K562 (cell line): ENCODE measurements around the gene TEPSIN. TPM values are rescaled to one million over a fixed set of nuclear protein-coding genes. Genes with fewer than 3 reads are reported as not detected.

Experiments used
- DACH1 ChIP-seq: fragments of 450-650 bp; IDR thresholded peaks from 2 replicates; pipeline ENCODE4 v1.6.1; 2018; ENCODE audit not compliant: partially characterized antibody
- E2F6 ChIP-seq, 2 experiments: IDR thresholded peaks; 2 replicates each; pipeline ENCODE4 v1.6.1; 2011; ENCODE audit warnings: borderline replicate concordance in 1 of 2, control low read depth in 1 of 2, low read depth in 1 of 2, low read length in 1 of 2, mild to moderate bottlenecking in 1 of 2, mixed read lengths in 1 of 2, moderate library complexity in 1 of 2; ENCODE audit not compliant: insufficient read depth in 1 of 2, insufficient read length in 1 of 2, poor library complexity in 1 of 2, severe bottlenecking in 1 of 2; ENCODE audit errors: extremely low read depth in 1 of 2
- ESRRA ChIP-seq: fragments of 450-650 bp; IDR thresholded peaks from 2 replicates; pipeline ENCODE4 v1.6.1; 2014; ENCODE audit warnings: low read depth, mild to moderate bottlenecking, moderate library complexity, borderline replicate concordance
- FOXJ2 ChIP-seq: fragments of 200-800 bp; sonication (Bioruptor generic); IDR thresholded peaks from 2 replicates; pipeline ENCODE4 v1.6.1; 2016; ENCODE audit warnings: missing genetic modification characterization, missing compliant biosample characterization
- KAT7 ChIP-seq: sonication (generic); formaldehyde crosslinking; IDR thresholded peaks from 2 replicates; pipeline ENCODE4 v1.8.0; 2022; ENCODE audit warnings: missing genetic modification reagents, mild to moderate bottlenecking, borderline replicate concordance
- MTA1 ChIP-seq: fragments of 450-650 bp; IDR thresholded peaks from 2 replicates; pipeline ENCODE4 v1.6.1; 2017; ENCODE audit warnings: borderline replicate concordance
- NCOR1 ChIP-seq: fragments of 450-650 bp; IDR thresholded peaks from 2 replicates; pipeline ENCODE4 v1.6.1; 2016; ENCODE audit warnings: mild to moderate bottlenecking, moderate library complexity
- PHF21A ChIP-seq: fragments of 450-650 bp; IDR thresholded peaks from 2 replicates; pipeline ENCODE4 v1.6.1; 2017; ENCODE audit warnings: low read depth, borderline replicate concordance
- POLR2AphosphoS5 ChIP-seq: IDR thresholded peaks from 2 replicates; pipeline ENCODE4 v1.6.1; 2011; ENCODE audit warnings: mild to moderate bottlenecking, low read depth, low read length, moderate library complexity; ENCODE audit not compliant: control insufficient read depth, insufficient read depth
- SMARCA5 ChIP-seq: fragments of 450-650 bp; IDR thresholded peaks from 2 replicates; pipeline ENCODE4 v1.6.1; 2016
- YBX1 ChIP-seq: fragments of 450-650 bp; IDR thresholded peaks from 2 replicates; pipeline ENCODE4 v1.7.1; 2016; ENCODE audit warnings: mild to moderate bottlenecking
- ZEB2 ChIP-seq: fragments of 450-650 bp; IDR thresholded peaks from 2 replicates; pipeline ENCODE4 v1.6.1; 2016
- ZNF561 ChIP-seq: fragments of 450-650 bp; formaldehyde crosslinking; conservative IDR thresholded peaks from 2 replicates; pipeline ENCODE4 v1.4.0; 2020; ENCODE audit warnings: mild to moderate bottlenecking, moderate library complexity
- polyA plus RNA-seq, 8 experiments: library from polyadenylated mRNA; depleted of rRNA in 4 of 8; stranded (reverse) in 5 of 8; unstranded in 3 of 8; fragments of >200 nt; fragmentation: Nextera tagmentation in 2 of 8; fragmentation: Illumina TruSeq in 1 of 8; extraction: Ambion mirVana in 2 of 8; extraction: Trizol in 1 of 8; gene quantifications; 2 replicates each; pipeline versions ENCODE4 v1.2.1 to v1.2.3, GENCODE V29; 2011 to 2014; ENCODE audit warnings: inconsistent platforms in 1 of 8, missing spikeins in 1 of 8
- total RNA-seq, 7 experiments: library from RNA; depleted of rRNA in 6 of 7; stranded (reverse); fragments of >200 nt in 6 of 7; fragmentation: Illumina TruSeq in 2 of 7; extraction: Trizol in 2 of 7; gene quantifications; 2 replicates each; pipeline versions ENCODE4 v1.2.1 to v1.2.3, GENCODE V29; 2011 to 2021; ENCODE audit warnings: low replicate concordance in 1 of 7
- TF ChIP-seq, protein P1 (sequence below): fragments of 450-650 bp; IDR thresholded peaks from 2 replicates; pipeline ENCODE4 v1.6.1; 2016; ENCODE audit warnings: missing biosample characterization, missing genetic modification characterization
- TF ChIP-seq, protein P2 (sequence below): fragments of 200-800 bp; sonication (Bioruptor generic); IDR thresholded peaks from 2 replicates; pipeline ENCODE4 v1.6.1; 2016; ENCODE audit warnings: missing genetic modification characterization, missing compliant biosample characterization
- TF ChIP-seq, protein P3 (sequence below): fragments of 450-650 bp; IDR thresholded peaks from 2 replicates; pipeline ENCODE4 v1.7.1; 2018; ENCODE audit warnings: mild to moderate bottlenecking, low read depth; ENCODE audit not compliant: partially characterized antibody

Gene TEPSIN
- total and polyA plus RNA-seq, 9 of the 15 experiments (the other 6 are each of a cell fraction or from before 2014, with no cell fraction given), result 0.80 to 29.8 (median 5.3) TPM

DNA sequence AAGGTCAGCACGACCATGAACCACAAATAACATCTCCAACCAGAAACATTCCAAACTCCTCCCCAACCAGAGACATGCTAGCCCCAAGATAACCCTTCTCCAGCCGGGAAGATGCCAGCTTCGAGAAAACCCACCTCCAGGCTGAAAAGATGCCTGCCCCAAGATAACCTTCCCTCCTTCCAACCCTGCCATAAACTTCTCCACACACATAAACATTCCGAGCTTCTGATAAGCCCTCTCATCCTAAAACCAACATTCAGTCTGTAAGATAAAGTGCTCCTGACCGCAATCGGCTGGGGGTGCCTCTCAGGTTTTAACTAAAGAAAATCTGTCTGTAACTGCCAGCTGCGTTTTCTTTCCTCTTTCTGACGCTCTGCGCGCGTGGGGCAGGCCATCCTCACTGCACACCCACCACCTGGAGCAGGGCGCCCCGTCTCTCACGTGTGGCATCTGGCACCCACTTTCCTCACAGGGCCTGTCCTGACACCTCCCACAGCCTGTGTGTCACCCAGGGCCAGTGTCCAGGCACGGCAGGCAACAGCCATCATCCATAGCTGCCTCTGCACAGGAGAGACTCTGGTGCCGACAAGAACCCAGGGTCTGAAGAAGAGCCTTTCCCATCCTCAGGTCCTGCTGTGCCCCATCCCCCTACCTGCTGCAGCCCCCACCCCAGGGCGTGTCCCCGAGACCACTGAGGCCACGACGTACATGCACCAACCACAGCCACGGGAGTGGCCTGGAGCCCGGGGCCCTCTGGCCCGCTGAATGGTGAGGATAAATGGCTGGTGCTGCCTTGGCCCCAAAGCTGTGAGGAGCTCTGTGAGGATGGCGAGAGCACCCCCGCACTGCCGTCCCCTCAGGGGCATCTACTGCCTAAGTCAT, 3.7 kb downstream of the TEPSIN start (continued):
- TF ChIP-seq E2F6 (IDR thresholded peaks at IDR 0.05; ENCODE audit: borderline replicate concordance in 1 of 2, extremely low read depth in 1 of 2, insufficient read depth in 1 of 2, insufficient read length in 1 of 2, low read depth in 1 of 2, low read length in 1 of 2, poor library complexity in 1 of 2, severe bottlenecking in 1 of 2) (no peak), PHF21A (peak; percentile 22; the same call in 1 of the 2 replicates), NCOR1 (peak; percentile 76), DACH1 (no peak), KAT7 (CRISPR knock-in tag) (no peak), SMARCA5 (no peak), ZEB2 (peak; percentile 46; the same call in 1 of the 2 replicates), FOXJ2 (tag) (0 out of 2 replicates have a peak, but pooled peaks have one; percentile 20), MTA1 (peak; percentile 82; the same call in 1 of the 2 replicates), YBX1 (no peak), ZNF561 (CRISPR knock-in tag) (no peak), ESRRA (peak; percentile 92; the same call in 1 of the 2 replicates), POLR2AphosphoS5 (peak; percentile 30; the same call in 1 of the 2 replicates)
- TF ChIP-seq, protein P1, sequence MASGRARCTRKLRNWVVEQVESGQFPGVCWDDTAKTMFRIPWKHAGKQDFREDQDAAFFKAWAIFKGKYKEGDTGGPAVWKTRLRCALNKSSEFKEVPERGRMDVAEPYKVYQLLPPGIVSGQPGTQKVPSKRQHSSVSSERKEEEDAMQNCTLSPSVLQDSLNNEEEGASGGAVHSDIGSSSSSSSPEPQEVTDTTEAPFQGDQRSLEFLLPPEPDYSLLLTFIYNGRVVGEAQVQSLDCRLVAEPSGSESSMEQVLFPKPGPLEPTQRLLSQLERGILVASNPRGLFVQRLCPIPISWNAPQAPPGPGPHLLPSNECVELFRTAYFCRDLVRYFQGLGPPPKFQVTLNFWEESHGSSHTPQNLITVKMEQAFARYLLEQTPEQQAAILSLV, result no peak
- TF ChIP-seq, protein P2, sequence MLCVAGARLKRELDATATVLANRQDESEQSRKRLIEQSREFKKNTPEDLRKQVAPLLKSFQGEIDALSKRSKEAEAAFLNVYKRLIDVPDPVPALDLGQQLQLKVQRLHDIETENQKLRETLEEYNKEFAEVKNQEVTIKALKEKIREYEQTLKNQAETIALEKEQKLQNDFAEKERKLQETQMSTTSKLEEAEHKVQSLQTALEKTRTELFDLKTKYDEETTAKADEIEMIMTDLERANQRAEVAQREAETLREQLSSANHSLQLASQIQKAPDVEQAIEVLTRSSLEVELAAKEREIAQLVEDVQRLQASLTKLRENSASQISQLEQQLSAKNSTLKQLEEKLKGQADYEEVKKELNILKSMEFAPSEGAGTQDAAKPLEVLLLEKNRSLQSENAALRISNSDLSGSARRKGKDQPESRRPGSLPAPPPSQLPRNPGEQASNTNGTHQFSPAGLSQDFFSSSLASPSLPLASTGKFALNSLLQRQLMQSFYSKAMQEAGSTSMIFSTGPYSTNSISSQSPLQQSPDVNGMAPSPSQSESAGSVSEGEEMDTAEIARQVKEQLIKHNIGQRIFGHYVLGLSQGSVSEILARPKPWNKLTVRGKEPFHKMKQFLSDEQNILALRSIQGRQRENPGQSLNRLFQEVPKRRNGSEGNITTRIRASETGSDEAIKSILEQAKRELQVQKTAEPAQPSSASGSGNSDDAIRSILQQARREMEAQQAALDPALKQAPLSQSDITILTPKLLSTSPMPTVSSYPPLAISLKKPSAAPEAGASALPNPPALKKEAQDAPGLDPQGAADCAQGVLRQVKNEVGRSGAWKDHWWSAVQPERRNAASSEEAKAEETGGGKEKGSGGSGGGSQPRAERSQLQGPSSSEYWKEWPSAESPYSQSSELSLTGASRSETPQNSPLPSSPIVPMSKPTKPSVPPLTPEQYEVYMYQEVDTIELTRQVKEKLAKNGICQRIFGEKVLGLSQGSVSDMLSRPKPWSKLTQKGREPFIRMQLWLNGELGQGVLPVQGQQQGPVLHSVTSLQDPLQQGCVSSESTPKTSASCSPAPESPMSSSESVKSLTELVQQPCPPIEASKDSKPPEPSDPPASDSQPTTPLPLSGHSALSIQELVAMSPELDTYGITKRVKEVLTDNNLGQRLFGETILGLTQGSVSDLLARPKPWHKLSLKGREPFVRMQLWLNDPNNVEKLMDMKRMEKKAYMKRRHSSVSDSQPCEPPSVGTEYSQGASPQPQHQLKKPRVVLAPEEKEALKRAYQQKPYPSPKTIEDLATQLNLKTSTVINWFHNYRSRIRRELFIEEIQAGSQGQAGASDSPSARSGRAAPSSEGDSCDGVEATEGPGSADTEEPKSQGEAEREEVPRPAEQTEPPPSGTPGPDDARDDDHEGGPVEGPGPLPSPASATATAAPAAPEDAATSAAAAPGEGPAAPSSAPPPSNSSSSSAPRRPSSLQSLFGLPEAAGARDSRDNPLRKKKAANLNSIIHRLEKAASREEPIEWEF (CRISPR knock-in tag), result no peak
- TF ChIP-seq, protein P3, sequence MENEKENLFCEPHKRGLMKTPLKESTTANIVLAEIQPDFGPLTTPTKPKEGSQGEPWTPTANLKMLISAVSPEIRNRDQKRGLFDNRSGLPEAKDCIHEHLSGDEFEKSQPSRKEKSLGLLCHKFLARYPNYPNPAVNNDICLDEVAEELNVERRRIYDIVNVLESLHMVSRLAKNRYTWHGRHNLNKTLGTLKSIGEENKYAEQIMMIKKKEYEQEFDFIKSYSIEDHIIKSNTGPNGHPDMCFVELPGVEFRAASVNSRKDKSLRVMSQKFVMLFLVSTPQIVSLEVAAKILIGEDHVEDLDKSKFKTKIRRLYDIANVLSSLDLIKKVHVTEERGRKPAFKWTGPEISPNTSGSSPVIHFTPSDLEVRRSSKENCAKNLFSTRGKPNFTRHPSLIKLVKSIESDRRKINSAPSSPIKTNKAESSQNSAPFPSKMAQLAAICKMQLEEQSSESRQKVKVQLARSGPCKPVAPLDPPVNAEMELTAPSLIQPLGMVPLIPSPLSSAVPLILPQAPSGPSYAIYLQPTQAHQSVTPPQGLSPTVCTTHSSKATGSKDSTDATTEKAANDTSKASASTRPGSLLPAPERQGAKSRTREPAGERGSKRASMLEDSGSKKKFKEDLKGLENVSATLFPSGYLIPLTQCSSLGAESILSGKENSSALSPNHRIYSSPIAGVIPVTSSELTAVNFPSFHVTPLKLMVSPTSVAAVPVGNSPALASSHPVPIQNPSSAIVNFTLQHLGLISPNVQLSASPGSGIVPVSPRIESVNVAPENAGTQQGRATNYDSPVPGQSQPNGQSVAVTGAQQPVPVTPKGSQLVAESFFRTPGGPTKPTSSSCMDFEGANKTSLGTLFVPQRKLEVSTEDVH, result peak; percentile 44
